Parathyroid adenoma (tissue), 2 donors: Measurements from ENCODE around the gene KCNK15.
A peak's percentile ranks its signal among the peaks of the same experiment; 100 is the strongest.

Source experiments
- H2AFZ ChIP-seq: fragments of 300-600 bp; sonication (generic); one replicate; pipeline ENCODE4 v1.7.0; 2017; ENCODE audit warnings: antibody characterized with exemption, mild to moderate bottlenecking
- H3K27ac ChIP-seq: fragments of 300-600 bp; sonication (generic); one replicate; pipeline ENCODE4 v1.7.0; 2017
- H3K27me3 ChIP-seq: fragments of 300-600 bp; sonication (generic); one replicate; pipeline ENCODE4 v1.7.0; 2017; ENCODE audit warnings: low read length; ENCODE audit not compliant: control insufficient read depth, insufficient read depth
- H3K36me3 ChIP-seq: fragments of 300-600 bp; sonication (generic); one replicate; pipeline ENCODE4 v1.7.0; 2017; ENCODE audit warnings: low read length; ENCODE audit not compliant: control insufficient read depth, insufficient read depth
- H3K4me1 ChIP-seq: fragments of 300-600 bp; sonication (generic); one replicate; pipeline ENCODE4 v1.7.0; 2017; ENCODE audit warnings: control low read depth
- H3K4me2 ChIP-seq: fragments of 300-600 bp; sonication (generic); one replicate; pipeline ENCODE4 v1.7.0; 2017; ENCODE audit warnings: low read length
- H3K4me3 ChIP-seq: fragments of 300-600 bp; sonication (generic); one replicate; pipeline ENCODE4 v1.7.0; 2017; ENCODE audit warnings: low read depth, low read length
- H3K79me2 ChIP-seq: fragments of 300-600 bp; sonication (generic); one replicate; pipeline ENCODE4 v1.7.0; 2017; ENCODE audit warnings: control low read depth
- H3K9ac ChIP-seq: fragments of 300-600 bp; sonication (generic); one replicate; pipeline ENCODE4 v1.7.0; 2017; ENCODE audit warnings: mild to moderate bottlenecking
- H3K9me3 ChIP-seq: fragments of 300-600 bp; sonication (generic); one replicate; pipeline ENCODE4 v1.7.0; 2017; ENCODE audit warnings: low read length; ENCODE audit not compliant: control insufficient read depth
- TF ChIP-seq, protein P1 (sequence below): fragments of 300-600 bp; sonication (generic); IDR thresholded peaks from one replicate; pipeline ENCODE4 v1.7.0; 2017; ENCODE audit warnings: antibody characterized with exemption, mild to moderate bottlenecking
- donor health status: primary hyperparathyroidism.

KCNK15 gene

DNA sequence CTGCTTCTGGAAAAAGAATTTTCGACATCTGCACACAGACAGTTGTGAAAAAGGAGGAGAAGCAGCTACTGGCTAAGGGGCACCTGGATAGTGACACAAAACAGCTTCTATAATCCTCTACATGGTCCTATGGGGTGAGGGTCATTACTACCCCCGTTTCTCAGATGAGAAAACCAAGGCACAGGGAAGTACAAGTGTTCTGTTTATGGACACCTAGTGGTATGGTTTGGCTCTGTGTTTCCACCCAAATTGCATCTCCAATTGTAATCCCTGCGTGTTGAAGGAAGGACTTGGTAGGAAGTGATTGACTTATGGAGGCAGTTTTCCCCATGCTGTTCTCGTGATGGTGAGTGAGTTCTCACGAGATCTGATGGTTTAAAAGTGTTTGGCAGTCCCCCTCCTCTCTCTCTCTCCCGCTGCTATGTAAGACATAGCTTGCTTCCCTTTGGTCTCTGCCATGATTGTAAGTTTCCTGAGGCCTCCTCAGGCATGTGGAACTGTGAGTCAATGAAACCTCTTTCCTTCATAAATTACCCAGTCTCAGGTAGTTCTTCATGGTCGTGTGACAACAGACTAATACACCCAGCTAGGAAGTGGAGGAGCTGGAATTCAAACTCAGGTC is 2.5 kb upstream of the KCNK15 start:
- Histone ChIP-seq H3K4me3 (no peak overlapping the region), H3K27me3 (no peaks in the 10 kb centered on the region), H2AFZ (no peak overlapping the region), H3K27ac (no peak overlapping the region), H3K9ac (no peak overlapping the region), H3K4me2 (no peak overlapping the region), H3K79me2 (no peaks in the 10 kb centered on the region), H3K36me3 (no peaks in the 10 kb centered on the region), H3K4me1 (peaks cover 4% of the 10 kb centered on the region), H3K9me3 (no peaks in the 10 kb centered on the region)
- TF ChIP-seq, protein P1, sequence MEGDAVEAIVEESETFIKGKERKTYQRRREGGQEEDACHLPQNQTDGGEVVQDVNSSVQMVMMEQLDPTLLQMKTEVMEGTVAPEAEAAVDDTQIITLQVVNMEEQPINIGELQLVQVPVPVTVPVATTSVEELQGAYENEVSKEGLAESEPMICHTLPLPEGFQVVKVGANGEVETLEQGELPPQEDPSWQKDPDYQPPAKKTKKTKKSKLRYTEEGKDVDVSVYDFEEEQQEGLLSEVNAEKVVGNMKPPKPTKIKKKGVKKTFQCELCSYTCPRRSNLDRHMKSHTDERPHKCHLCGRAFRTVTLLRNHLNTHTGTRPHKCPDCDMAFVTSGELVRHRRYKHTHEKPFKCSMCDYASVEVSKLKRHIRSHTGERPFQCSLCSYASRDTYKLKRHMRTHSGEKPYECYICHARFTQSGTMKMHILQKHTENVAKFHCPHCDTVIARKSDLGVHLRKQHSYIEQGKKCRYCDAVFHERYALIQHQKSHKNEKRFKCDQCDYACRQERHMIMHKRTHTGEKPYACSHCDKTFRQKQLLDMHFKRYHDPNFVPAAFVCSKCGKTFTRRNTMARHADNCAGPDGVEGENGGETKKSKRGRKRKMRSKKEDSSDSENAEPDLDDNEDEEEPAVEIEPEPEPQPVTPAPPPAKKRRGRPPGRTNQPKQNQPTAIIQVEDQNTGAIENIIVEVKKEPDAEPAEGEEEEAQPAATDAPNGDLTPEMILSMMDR, result no peak

DNA sequence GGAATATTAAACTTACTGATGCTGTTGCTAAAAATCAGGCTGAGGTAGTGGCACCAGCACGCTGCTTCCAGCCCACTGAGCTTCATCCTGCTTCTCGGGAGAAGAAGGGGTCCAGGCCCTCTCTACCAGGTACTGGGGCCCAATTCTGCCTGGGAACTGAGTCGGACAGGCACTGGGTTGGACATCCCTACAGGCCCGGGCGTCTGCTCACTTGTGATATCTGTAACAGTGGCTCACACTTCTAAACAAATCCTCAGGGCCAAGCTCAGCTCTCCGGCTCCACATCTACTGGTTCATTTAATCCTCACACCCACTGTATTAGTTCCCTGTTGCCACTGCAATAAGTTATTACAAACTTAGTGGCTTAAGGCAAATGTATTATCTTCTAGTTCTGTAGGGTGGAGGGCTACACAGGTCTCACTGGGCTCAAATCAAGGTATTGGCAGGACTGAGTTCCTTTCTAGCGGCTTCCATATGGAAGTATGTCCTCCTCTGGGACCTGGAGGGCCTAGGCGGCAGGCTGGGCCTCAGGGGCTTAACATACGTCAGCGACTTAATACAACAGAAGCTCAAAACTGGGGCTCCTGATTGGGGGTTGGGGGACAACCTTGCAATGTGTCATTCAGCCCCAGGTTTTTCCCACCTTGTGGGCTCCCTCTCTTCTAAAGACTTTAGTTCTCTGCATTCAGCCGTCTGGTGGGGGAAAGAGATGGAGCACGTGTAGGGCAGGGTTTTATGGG is 1.6 kb upstream of the KCNK15 start:
- Histone ChIP-seq H3K9me3 (no peaks in the 10 kb centered on the region), H3K9ac (no peak overlapping the region), H3K36me3 (no peaks in the 10 kb centered on the region), H3K4me1 (peaks cover 4% of the 10 kb centered on the region), H3K27ac (no peak overlapping the region), H2AFZ (no peak overlapping the region), H3K27me3 (no peaks in the 10 kb centered on the region), H3K79me2 (no peaks in the 10 kb centered on the region), H3K4me2 (no peak overlapping the region), H3K4me3 (no peak overlapping the region)
- TF ChIP-seq, protein P1, result no peak

DNA sequence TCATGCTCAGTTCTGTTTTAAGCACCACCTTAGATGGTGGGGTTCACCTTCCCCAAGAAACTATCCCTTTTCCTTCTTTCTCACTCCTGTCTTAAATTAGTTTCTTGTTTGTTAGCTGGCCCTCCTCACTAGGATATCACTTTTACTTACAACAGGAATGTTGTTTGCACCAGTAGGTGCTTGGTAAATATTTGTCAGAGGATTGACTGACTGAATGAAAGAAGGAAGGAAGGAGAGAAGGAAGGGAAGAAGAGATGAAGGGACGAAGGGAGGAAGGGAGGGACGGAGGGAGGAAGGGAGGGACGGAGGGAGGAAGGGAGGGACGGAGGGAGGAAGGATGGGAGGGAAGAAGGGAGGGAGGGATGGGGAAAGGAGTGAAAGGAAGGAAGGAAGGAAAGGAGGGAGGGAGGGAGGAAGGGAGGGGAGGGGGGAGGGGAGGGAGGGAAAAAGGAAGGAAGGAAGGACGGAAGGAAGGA is 505 bp upstream of the KCNK15 start:
- H3K4me1 ChIP-seq, result peaks cover 4% of the 10 kb centered on the region
- no peaks in the 10 kb centered on the region for H3K36me3 ChIP-seq
- H2AFZ ChIP-seq, result no peak overlapping the region
- no peak overlapping the region for H3K27ac ChIP-seq
- H3K79me2 ChIP-seq, result no peaks in the 10 kb centered on the region
- H3K27me3 ChIP-seq, result no peaks in the 10 kb centered on the region
- no peak overlapping the region for H3K4me2 ChIP-seq
- H3K9me3 ChIP-seq, result no peaks in the 10 kb centered on the region
- no peak overlapping the region for H3K9ac ChIP-seq
- TF ChIP-seq, protein P1, result no peak
- no peak overlapping the region for H3K4me3 ChIP-seq

DNA sequence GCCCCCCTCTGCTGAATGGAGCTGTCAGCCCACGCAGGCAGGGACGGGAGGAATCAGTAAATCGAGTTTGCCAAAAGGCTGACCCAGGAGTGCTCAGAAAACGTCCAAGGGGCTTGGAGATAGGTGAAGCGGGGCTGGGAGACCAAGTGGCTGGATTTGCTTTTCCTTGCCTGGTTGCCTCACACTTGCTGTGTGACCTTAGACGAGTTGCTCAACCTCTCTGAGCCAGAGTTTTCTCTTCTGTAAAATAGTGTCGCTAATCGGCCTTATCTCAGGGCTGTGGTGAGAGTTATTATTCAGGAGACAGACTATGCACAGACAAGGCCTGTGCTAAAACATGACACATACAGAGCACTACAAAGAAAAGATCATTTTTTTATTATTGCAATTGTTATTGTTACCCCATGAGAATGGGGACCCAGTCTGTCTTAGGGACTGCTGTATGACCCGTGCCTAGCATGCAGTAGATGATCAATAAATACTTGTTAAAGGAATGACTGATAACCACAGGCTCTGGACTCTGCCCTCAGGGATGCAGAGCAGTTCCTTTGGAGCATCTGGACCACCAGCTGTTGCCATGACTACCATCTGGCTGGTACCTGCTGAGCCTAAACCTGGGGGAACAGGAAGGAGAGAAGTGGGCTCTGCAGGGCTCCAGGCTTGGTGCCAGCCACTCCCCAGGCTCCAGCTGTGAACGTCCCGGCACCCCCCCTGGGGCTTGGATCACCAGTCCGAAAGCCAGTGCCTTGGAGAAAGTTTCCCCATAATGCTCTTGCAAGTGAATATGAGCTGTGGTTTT is 901 bp downstream of the KCNK15 start:
- H3K4me2 ChIP-seq, result peak overlapping the region; percentile 81
- H3K27ac ChIP-seq, result no peak overlapping the region
- TF ChIP-seq, protein P1, result no peak
- H3K4me1 ChIP-seq, result peaks cover 4% of the 10 kb centered on the region
- no peaks in the 10 kb centered on the region for H3K36me3 ChIP-seq
- H3K27me3 ChIP-seq, result no peaks in the 10 kb centered on the region
- peak overlapping the region; percentile 76 for H2AFZ ChIP-seq
- no peaks in the 10 kb centered on the region for H3K79me2 ChIP-seq
- no peaks in the 10 kb centered on the region for H3K9me3 ChIP-seq
- H3K9ac ChIP-seq, result no peak overlapping the region
- H3K4me3 ChIP-seq, result peak overlapping the region; percentile 46
